GM13976 (cell line): Measurements from ENCODE around the gene LRCH1.

Experiments
- DNase-seq: peaks from one replicate; pipeline ENCODE4 v3.0.0; 2012; ENCODE audit warnings: low spot score
- in situ Hi-C: fragments of 300-500 bp; cut with MboI; formaldehyde crosslinking; loops from one replicate; pipeline ENCODE4 v1.12.0; 2022; ENCODE audit warnings: low sequenced_read_pairs, mixed read lengths, inconsistent platforms; ENCODE audit not compliant: unreplicated experiment
- TF ChIP-seq, protein P1 (sequence below): IDR thresholded peaks from 2 replicates; pipeline ENCODE4 v1.5.1; 2012; ENCODE audit warnings: borderline replicate concordance, mild to moderate bottlenecking; ENCODE audit not compliant: insufficient read depth; ENCODE audit errors: extremely low read depth, missing control alignments, control extremely low read depth

Gene LRCH1

DNA sequence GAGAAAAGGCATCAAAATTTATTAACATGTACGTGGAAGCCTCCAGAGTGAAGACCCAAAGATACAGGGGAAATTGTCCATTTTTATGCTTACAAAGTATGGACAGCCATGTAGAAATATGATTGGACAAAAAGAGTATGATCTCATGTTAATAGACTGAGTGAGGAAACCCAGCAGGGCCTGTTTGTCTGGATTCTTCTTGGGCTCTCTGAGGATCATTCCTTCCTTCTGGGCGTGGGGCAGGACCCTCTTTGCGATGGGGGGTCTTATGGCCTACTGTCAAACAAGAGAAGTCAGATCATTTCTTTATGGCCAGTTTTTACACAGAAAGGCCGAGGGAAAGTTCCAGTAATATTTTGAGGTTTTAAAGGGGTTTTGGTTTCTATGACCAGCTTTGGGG, 133.2 kb downstream of the LRCH1 start:
- TF ChIP-seq, protein P1, sequence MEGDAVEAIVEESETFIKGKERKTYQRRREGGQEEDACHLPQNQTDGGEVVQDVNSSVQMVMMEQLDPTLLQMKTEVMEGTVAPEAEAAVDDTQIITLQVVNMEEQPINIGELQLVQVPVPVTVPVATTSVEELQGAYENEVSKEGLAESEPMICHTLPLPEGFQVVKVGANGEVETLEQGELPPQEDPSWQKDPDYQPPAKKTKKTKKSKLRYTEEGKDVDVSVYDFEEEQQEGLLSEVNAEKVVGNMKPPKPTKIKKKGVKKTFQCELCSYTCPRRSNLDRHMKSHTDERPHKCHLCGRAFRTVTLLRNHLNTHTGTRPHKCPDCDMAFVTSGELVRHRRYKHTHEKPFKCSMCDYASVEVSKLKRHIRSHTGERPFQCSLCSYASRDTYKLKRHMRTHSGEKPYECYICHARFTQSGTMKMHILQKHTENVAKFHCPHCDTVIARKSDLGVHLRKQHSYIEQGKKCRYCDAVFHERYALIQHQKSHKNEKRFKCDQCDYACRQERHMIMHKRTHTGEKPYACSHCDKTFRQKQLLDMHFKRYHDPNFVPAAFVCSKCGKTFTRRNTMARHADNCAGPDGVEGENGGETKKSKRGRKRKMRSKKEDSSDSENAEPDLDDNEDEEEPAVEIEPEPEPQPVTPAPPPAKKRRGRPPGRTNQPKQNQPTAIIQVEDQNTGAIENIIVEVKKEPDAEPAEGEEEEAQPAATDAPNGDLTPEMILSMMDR, result no peak
- in situ Hi-C loops, result no loop called here
- DNase-seq, result no peak

DNA sequence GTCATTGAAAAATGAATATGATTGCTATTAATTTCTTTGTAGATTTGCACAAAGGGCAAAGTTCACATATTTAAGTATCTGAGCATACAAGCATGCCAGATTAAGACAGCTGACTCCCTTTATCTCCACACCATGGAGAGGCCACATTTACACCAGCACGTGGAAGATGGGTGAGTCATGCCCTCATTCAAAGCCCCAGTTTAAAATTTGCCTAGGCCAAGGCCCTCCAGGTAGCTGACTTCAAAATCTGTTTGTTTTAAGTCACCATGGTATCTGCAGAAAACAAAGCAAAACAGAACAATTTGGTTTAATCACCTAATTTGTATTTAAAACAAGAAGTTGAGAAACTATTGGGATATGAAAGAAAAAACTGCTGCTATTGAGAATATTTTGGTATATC, 134.8 kb downstream of the LRCH1 start:
- in situ Hi-C loops, result no loop called here
- no peak for DNase-seq
- TF ChIP-seq, protein P1, result no peak

DNA sequence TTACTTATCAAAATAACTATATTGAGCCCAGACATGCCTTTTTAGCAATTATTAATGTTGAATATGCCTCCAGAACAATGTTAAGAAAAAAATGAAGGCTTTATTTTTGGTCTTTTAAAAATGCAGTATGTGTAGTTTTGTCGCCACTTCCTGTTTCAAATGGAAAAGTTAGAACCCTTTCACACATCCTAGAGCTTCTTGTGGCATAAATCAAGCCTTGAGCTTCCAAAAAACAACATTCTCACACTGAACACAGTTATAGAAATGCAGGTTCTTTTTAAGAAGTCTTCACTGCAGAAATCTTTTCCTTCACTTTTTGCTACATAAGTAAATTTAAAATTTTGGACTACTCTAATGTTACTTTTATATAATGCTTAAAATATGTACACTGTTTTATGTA, 135.3 kb downstream of the LRCH1 start:
- no peak for DNase-seq
- TF ChIP-seq, protein P1, result no peak
- in situ Hi-C loops, result no loop called here

DNA sequence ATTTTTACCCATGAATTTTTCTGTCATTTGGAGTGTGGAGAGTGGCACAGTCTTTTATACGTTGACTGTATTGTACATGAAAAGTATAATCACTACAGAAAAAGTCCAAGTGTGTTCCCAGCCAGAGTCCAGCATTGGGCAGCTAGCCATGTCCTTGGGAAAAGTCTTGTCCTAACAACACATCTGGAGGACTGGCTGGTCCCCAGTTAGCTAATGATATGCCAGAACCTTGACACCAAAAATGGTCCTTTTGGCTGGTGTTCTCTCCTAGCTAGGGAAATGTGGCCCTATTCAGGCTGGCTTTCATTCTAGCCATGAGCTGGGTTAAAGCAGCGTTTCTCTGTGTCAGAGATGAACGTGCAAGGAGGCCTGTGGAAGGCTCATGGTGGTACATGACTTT, 145.0 kb downstream of the LRCH1 start:
- TF ChIP-seq, protein P1, result no peak
- in situ Hi-C loops, result no loop called here
- no peak for DNase-seq

DNA sequence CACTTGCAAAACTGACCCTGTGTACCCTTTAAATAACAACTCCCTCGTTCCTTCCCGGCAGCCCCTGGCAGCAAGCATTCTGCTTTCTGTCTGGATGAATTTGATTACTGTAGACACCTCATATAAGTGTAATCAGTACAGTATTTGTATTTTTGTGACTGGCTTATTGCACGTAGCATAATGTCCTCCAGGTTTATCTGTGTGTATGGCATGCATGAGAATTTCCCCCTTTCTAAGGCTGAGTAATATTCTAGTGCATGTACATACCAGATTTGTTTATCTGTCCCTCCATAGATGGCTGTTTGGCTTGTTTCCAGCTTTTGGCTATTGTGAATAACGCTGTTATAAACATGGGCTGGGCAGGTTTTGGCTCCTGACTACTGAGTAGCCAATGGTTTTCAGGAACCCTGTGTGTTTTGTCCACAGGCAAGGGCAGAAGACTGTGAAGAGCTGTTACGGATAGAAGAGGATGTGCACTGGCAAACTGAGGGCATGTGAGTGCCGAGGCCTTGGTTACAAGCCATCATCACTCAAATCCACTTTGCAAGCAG, 146.0 kb downstream of the LRCH1 start:
- in situ Hi-C loops, result no loop called here
- TF ChIP-seq, protein P1, result no peak
- DNase-seq, result no peak

DNA sequence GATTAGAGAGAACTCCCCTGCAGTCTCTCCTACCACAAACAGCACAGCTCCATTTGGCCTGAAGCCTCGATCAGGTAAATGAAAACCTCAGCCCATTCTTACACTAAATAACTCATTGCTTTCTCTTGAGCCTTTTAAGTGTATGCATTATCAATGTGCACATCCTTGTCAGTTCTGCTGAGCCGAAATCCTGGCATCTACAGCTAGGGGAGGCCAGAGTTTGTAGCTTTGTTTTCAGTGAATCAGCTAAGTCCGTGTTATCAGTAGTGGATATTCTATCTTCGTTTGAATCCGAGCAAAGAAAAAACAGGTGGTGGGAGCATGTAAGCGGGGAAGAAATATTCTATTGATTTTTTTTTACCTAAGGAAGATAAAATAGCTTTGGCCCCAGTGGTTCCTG, 159.6 kb downstream of the LRCH1 start:
- TF ChIP-seq, protein P1, result no peak
- no peak for DNase-seq
- in situ Hi-C loops, result no loop called here

DNA sequence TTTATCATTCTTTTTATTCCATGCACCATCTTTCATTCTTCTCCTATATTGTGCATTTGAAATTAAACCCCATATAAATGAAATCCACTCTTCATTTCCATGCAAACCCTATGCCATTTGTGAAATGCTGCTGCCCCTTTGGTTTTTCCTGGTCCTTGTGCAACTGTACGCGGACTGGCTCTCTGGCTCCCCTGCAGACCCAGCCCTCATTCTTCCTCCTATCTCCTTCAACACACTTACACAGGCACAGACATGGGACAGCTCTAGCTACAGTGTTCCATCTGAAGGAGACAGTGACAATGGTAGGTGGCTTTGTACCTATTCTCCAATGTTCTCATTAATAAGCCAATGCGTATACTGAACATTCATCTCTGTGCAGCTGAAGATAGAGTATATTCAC, 162.4 kb downstream of the LRCH1 start:
- DNase-seq, result no peak
- in situ Hi-C loops, result no loop called here
- TF ChIP-seq, protein P1, result no peak
